Measurements from ENCODE around the gene BCL3. TPM values are rescaled to one million over a fixed set of nuclear protein-coding genes. Genes with fewer than 3 reads are reported as not detected.

Gene BCL3
- total RNA-seq, 1 experiment from 2014 or later = 2.2 TPM

GRCh38 chr19:44807162-44807561 lies 58.7 kb downstream of the BCL3 start:
- H3K36me3 Mint-ChIP-seq (ENCODE audit: insufficient read depth in 1 of 3, low read depth in 3 of 3) = peaks cover 2 to 30% (median 24%) of the 10 kb centered on the region in 3 experiments; a peak in 5 of 7 replicates
- peaks cover 2% of the 10 kb centered on the region; the same call in 1 of the 2 replicates for H3K4me1 ChIP-seq (ENCODE audit: insufficient read depth, low read length)
- H4K8ac ChIP-seq (replicated peaks; ENCODE audit: insufficient read length, low read depth, low read length) = no peak overlapping the region
- no peak overlapping the region for H2BK120ac ChIP-seq (ENCODE audit: low read depth, low read length, poor library complexity, severe bottlenecking)
- no peak overlapping the region for H2BK15ac ChIP-seq (ENCODE audit: low read depth, low read length)
- no CpG with 5 or more reads among the region's 5 CpGs for WGBS (ENCODE audit: extremely low coverage, insufficient read length, low lambda C conversion rate)
- no peak overlapping the region for H2BK5ac ChIP-seq (ENCODE audit: insufficient read length, low read length)
- no peak overlapping the region for H3K23ac ChIP-seq (ENCODE audit: insufficient read length, low read depth, low read length)
- no peak overlapping the region for H3K4ac ChIP-seq (ENCODE audit: low read depth, low read length)
- no peak overlapping the region for H2BK12ac ChIP-seq (ENCODE audit: insufficient read length, low read depth, low read length)
- no peak overlapping the region for H2AFZ ChIP-seq (ENCODE audit: low read length)
- peak overlapping the region; percentile 40 for H3K18ac ChIP-seq (ENCODE audit: insufficient read length, low read depth, low read length)
- no peaks in the 10 kb centered on the region for H3K79me1 ChIP-seq (ENCODE audit: insufficient read depth, low read depth, low read length, poor library complexity, severe bottlenecking)
- no peak overlapping the region for H2BK20ac ChIP-seq (ENCODE audit: low read depth, low read length, poor library complexity, severe bottlenecking)
- H4K20me1 ChIP-seq (ENCODE audit: control insufficient read depth, insufficient read depth, insufficient read length) = no peaks in the 10 kb centered on the region
- no peak overlapping the region for H3K4me3 Mint-ChIP-seq
- H3K79me2 ChIP-seq (ENCODE audit: insufficient read depth, low read length) = no peaks in the 10 kb centered on the region
- H3T11ph ChIP-seq (ENCODE audit: low read length) = no peak overlapping the region
- no peak overlapping the region for H3K56ac ChIP-seq (ENCODE audit: insufficient read length, low read depth, low read length)
- H3K9me3 ChIP-seq (ENCODE audit: control insufficient read depth, low read depth, low read length) = no peaks in the 10 kb centered on the region
- H3K27ac ChIP-seq (ENCODE audit: insufficient read length, low read depth, low read length) = no peak overlapping the region
- no peak for DNase-seq
- no peak overlapping the region for H3K9ac ChIP-seq (ENCODE audit: extremely low read depth, insufficient read length, low read length)
- H4K5ac ChIP-seq (ENCODE audit: insufficient read length, low read depth, low read length) = no peak overlapping the region
- H2AK5ac ChIP-seq (ENCODE audit: insufficient read length, low read length) = no peak overlapping the region
- peaks cover 53% of the 10 kb centered on the region for H3K27me3 Mint-ChIP-seq (ENCODE audit: low read depth)
- peaks cover 38 to 48% of the 10 kb centered on the region in 2 experiments for H3K4me1 Mint-ChIP-seq
- no peak overlapping the region for H3K14ac ChIP-seq (ENCODE audit: insufficient read depth, low read length)
- H3K23me2 ChIP-seq (ENCODE audit: insufficient read length, low read depth, low read length, poor library complexity, severe bottlenecking) = peaks cover 11% of the 10 kb centered on the region
- no peak overlapping the region for H4K91ac ChIP-seq (ENCODE audit: insufficient read length, low read depth, low read length)
- peaks cover 11% of the 10 kb centered on the region for H3K27me3 ChIP-seq (ENCODE audit: insufficient read depth, low read length)
- H3K27ac Mint-ChIP-seq = 0 out of 7 replicates have a peak overlapping the region, but pooled peaks of 2 of the 3 experiments have one; percentile 14 to 35
- no peak for TF ChIP-seq CTCF (conservative IDR thresholded peaks at IDR 0.05)
- no peaks in the 10 kb centered on the region for H3K9me3 Mint-ChIP-seq
- H3K4me2 ChIP-seq (ENCODE audit: insufficient read depth, insufficient read length, low read length) = no peak overlapping the region

Data from H9 (cell line).